A673 (cell line): ENCODE data around the gene TRPV2. TPM values are rescaled to one million over a fixed set of nuclear protein-coding genes. Genes with fewer than 3 reads are reported as not detected.
A peak's percentile ranks its signal among the peaks of the same experiment; 100 is the strongest.

ENCODE experiments used
- BruUV-seq: library from RNA; stranded (reverse); fragments of 400-500 nt; replicated peaks from 2 replicates; lab custom pipeline; 2021; lab: Mats Ljungman, UMichigan
- CTCF ChIA-PET: fragments of 300-600 bp; sonication (Branson Sonifier 250); formaldehyde crosslinking; loops from one replicate; lab custom pipeline; 2022; ENCODE audit warnings: antibody characterized with exemption; lab: Charles Lee
- POLR2A ChIA-PET: fragments of 300-600 bp; sonication (Branson Sonifier 250); formaldehyde crosslinking; loops from one replicate; lab custom pipeline; 2022; ENCODE audit warnings: antibody characterized with exemption; ENCODE audit not compliant: low non-redundant PET; lab: Charles Lee
- DNase-seq: peaks from one replicate; pipeline ENCODE4 v3.0.0-alpha.2; 2015; ENCODE audit warnings: low spot score
- H3K27ac ChIP-seq: fragments of 200-600 bp; sonication (generic); 2 replicates; pipeline ENCODE4 v1.5.1; 2016; ENCODE audit warnings: mixed run types, low read depth, mild to moderate bottlenecking, mixed read lengths, antibody characterized with exemption, low read length; ENCODE audit not compliant: poor library complexity, severe bottlenecking
- H3K27me3 ChIP-seq: fragments of 200-600 bp; sonication (generic); replicated peaks from 2 replicates; pipeline ENCODE4 v1.6.1; 2017; ENCODE audit warnings: mixed run types, low read depth, mild to moderate bottlenecking, mixed read lengths, antibody characterized with exemption, low read length; ENCODE audit not compliant: insufficient read depth, poor library complexity
- H3K36me3 ChIP-seq: fragments of 200-600 bp; sonication (generic); 2 replicates; pipeline ENCODE4 v1.6.1; 2016; ENCODE audit warnings: mixed run types, mild to moderate bottlenecking, mixed read lengths, antibody characterized with exemption, low read length; ENCODE audit not compliant: insufficient read depth, poor library complexity, severe bottlenecking
- H3K4me1 ChIP-seq: fragments of 200-600 bp; sonication (generic); 2 replicates; pipeline ENCODE4 v1.6.1; 2017; ENCODE audit warnings: mixed run types, mild to moderate bottlenecking, mixed read lengths, antibody characterized with exemption, low read length; ENCODE audit not compliant: insufficient read depth, poor library complexity, severe bottlenecking
- H3K4me3 ChIP-seq: fragments of 200-600 bp; sonication (generic); 2 replicates; pipeline ENCODE4 v1.5.1; 2016; ENCODE audit warnings: low read depth, mixed run types, mild to moderate bottlenecking, mixed read lengths, low read length; ENCODE audit not compliant: poor library complexity, severe bottlenecking
- H3K9me3 ChIP-seq: fragments of 200-600 bp; sonication (generic); 2 replicates; pipeline ENCODE4 v1.6.1; 2016; ENCODE audit warnings: mixed run types, low read depth, mild to moderate bottlenecking, mixed read lengths, antibody characterized with exemption, low read length; ENCODE audit not compliant: poor library complexity, severe bottlenecking
- CTCF ChIP-seq: fragments of 300-800, 200-600 bp; sonication (generic); conservative IDR thresholded peaks from 2 replicates; pipeline ENCODE4 v1.5.1; 2017; ENCODE audit warnings: low read depth, mild to moderate bottlenecking, antibody characterized with exemption, low read length, moderate library complexity, mixed read lengths
- EZH2 ChIP-seq: fragments of 200-600 bp; sonication (generic); IDR thresholded peaks from 2 replicates; pipeline ENCODE4 v1.6.1; 2017; ENCODE audit warnings: borderline replicate concordance, low read depth, mild to moderate bottlenecking, mixed read lengths, antibody characterized with exemption, low read length; ENCODE audit not compliant: poor library complexity, severe bottlenecking
- intact Hi-C: fragments of 100-400 bp; cut with micrococcal nuclease; formaldehyde crosslinking; loops from one replicate; pipeline ENCODE4 v1.10.0; 2022; ENCODE audit not compliant: unreplicated experiment
- total RNA-seq: library from RNA; stranded (reverse); gene quantifications from 2 replicates; pipeline ENCODE4 v1.2.3, GENCODE V29; 2021

Gene TRPV2
- total RNA-seq, 1 experiment from 2014 or later, result not detected

GRCh38 chr17:16380640-16381495 is 34.5 kb upstream of the TRPV2 start, which contains the start of gene UBB:
TSS of gene UBB (plus strand) at chr17:16381091. CDS start at chr17:16381908, 817 bp downstream.
- peak within 1 kb of the TSS; percentile 97 for H3K27ac ChIP-seq
- intact Hi-C loops, result loop anchor here (2.0 kb wide), 1 partner anchor 58 kb away; no protein-coding TSS in a partner anchor
- peak; percentile 99 for DNase-seq
- H3K4me3 ChIP-seq, result peak within 1 kb of the TSS; percentile 94
- BruUV-seq, result no TSS peak
- peaks cover 4% of the 10 kb centered on the region for H3K4me1 ChIP-seq
- no peaks in the 10 kb centered on the region for H3K9me3 ChIP-seq
- POLR2A ChIA-PET, result interaction anchor here (0.6 to 0.9 kb wide), 5 partner anchors 17 to 660 kb away, joined by 4 to 10 read pairs (median 5); no protein-coding TSS in a partner anchor
- TF ChIP-seq CTCF, result 0 out of 2 replicates have a peak, but pooled peaks have one; percentile 15
- no peak for TF ChIP-seq EZH2
- no peaks in the 10 kb centered on the region for H3K27me3 ChIP-seq
- CTCF ChIA-PET, result interaction anchor here (0.6 to 1.5 kb wide), 4 partner anchors 9 to 28 kb away, joined by 3 to 5 read pairs (median 4); partner anchors contain the start of gene CENPV
- H3K36me3 ChIP-seq, result peaks cover 24% of the 10 kb centered on the region

DNA sequence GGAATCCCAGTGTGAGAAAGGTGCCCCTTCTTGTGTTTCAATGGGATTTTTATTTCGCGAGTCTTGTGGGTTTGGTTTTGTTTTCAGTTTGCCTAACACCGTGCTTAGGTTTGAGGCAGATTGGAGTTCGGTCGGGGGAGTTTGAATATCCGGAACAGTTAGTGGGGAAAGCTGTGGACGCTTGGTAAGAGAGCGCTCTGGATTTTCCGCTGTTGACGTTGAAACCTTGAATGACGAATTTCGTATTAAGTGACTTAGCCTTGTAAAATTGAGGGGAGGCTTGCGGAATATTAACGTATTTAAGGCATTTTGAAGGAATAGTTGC is 33.9 kb upstream of the TRPV2 start:
- Histone ChIP-seq H3K27ac (peak overlapping the region; percentile 97), H3K9me3 (no peaks in the 10 kb centered on the region), H3K4me1 (peaks cover 4% of the 10 kb centered on the region), H3K27me3 (no peaks in the 10 kb centered on the region), H3K36me3 (peaks cover 24% of the 10 kb centered on the region), H3K4me3 (peak overlapping the region; percentile 94)
- POLR2A ChIA-PET, result no interaction called here
- CTCF ChIA-PET, result interaction anchor here (1.5 kb wide), 1 partner anchor 18 kb away, joined by 5 read pairs; no protein-coding TSS in a partner anchor
- TF ChIP-seq CTCF (no peak), EZH2 (no peak)
- no peak for DNase-seq
- no TSS peak for BruUV-seq
- intact Hi-C loops, result loop anchor here (2.0 kb wide), 1 partner anchor 57 kb away; no protein-coding TSS in a partner anchor

GRCh38 chr17:16383216-16383615 is 32.2 kb upstream of the TRPV2 start:
- H3K9me3 ChIP-seq, result no peaks in the 10 kb centered on the region
- no peak for TF ChIP-seq EZH2
- TF ChIP-seq CTCF, result no peak
- intact Hi-C loops, result no loop called here
- H3K27me3 ChIP-seq, result no peaks in the 10 kb centered on the region
- H3K4me3 ChIP-seq, result peak overlapping the region; percentile 94
- CTCF ChIA-PET, result no interaction called here
- POLR2A ChIA-PET, result no interaction called here
- no peak for DNase-seq
- no TSS peak for BruUV-seq
- H3K36me3 ChIP-seq, result peaks cover 24% of the 10 kb centered on the region
- H3K4me1 ChIP-seq, result peaks cover 4% of the 10 kb centered on the region
- no peak overlapping the region for H3K27ac ChIP-seq
